ENCODE measurements around the gene BMP3.

Gene BMP3

GRCh38 chr4:81106150-81106549, 75.6 kb downstream of the BMP3 start:
- H3K27ac ChIP-seq (ENCODE audit: low read depth, low read length) = no peak overlapping the region
- no peaks in the 10 kb centered on the region for H3K36me3 ChIP-seq (ENCODE audit: control insufficient read depth, insufficient read depth, low read length)
- H3K79me2 ChIP-seq (ENCODE audit: control insufficient read depth, insufficient read depth, low read length) = no peaks in the 10 kb centered on the region
- no peak overlapping the region for H3K9ac ChIP-seq (ENCODE audit: low read length)
- H3K56ac ChIP-seq (ENCODE audit: low read length) = no peak overlapping the region
- H2BK15ac ChIP-seq (replicated peaks; ENCODE audit: low read depth) = no peak overlapping the region
- H3K4ac ChIP-seq (ENCODE audit: low read depth, low read length) = no peak overlapping the region
- H3K79me1 ChIP-seq (ENCODE audit: low read length) = no peaks in the 10 kb centered on the region
- H4K5ac ChIP-seq (ENCODE audit: low read length) = no peak overlapping the region
- H3K27me3 ChIP-seq (ENCODE audit: insufficient read depth, low read length, poor library complexity) = no peaks in the 10 kb centered on the region
- no peak overlapping the region for H3K4me3 ChIP-seq (ENCODE audit: low read length)
- H2AK5ac ChIP-seq (ENCODE audit: low read length) = no peak overlapping the region
- no CpG with 5 or more reads among the region's 4 CpGs for WGBS (ENCODE audit: extremely low coverage, insufficient coverage, low lambda C conversion rate)
- H2BK120ac ChIP-seq (ENCODE audit: low read depth, low read length) = no peak overlapping the region
- no peak overlapping the region for H3K4me2 ChIP-seq (ENCODE audit: low read length)
- no peak overlapping the region for H3K18ac ChIP-seq (ENCODE audit: low read length)
- no peak overlapping the region for H2BK5ac ChIP-seq (ENCODE audit: low read length)
- no peak overlapping the region for H4K8ac ChIP-seq (ENCODE audit: low read depth, low read length)
- DNase-seq = no peak
- no peak overlapping the region for H3K23ac ChIP-seq (ENCODE audit: low read length)
- no peaks in the 10 kb centered on the region for H3K4me1 ChIP-seq (ENCODE audit: control insufficient read depth, low read depth, low read length)
